PC-3 (cell line): ENCODE data around the gene STEAP4. TPM values are rescaled to one million over a fixed set of nuclear protein-coding genes. Genes with fewer than 3 reads are reported as not detected.

Source experiments
- ATAC-seq: fragments of 200-7000 bp; cut with Tn5 transposase; 2 replicates; pipeline ENCODE4 v1.9.1; 2020; ENCODE audit warnings: mild to moderate bottlenecking, moderate library complexity
- BruUV-seq: library from RNA; stranded (reverse); fragments of 400-500 nt; replicated peaks from 2 replicates; lab custom pipeline; 2021; lab: Mats Ljungman, UMichigan
- CTCF ChIA-PET: fragments of 300-600 bp; sonication (Branson Sonifier 250); formaldehyde crosslinking; loops from one replicate; lab custom pipeline; 2022; ENCODE audit warnings: antibody characterized with exemption; lab: Charles Lee
- POLR2A ChIA-PET: fragments of 300-600 bp; sonication (Branson Sonifier 250); formaldehyde crosslinking; loops from one replicate; lab custom pipeline; 2022; ENCODE audit warnings: antibody characterized with exemption; ENCODE audit not compliant: unreplicated experiment; lab: Charles Lee
- DNase-seq: peaks from one replicate; pipeline ENCODE4 v3.0.0-alpha.2; 2015
- H2AFZ ChIP-seq: fragments of 300-600 bp; sonication (generic); 2 replicates; pipeline ENCODE4 v1.6.0; 2016; ENCODE audit warnings: antibody characterized with exemption, low read length
- H3F3A ChIP-seq: fragments of 300-600 bp; sonication (generic); one replicate; pipeline ENCODE4 v1.6.0; 2017; ENCODE audit warnings: antibody characterized with exemption, low read length, control low read depth, mild to moderate bottlenecking; ENCODE audit not compliant: unreplicated experiment
- H3K27ac ChIP-seq: fragments of 300-600 bp; sonication (generic); 2 replicates; pipeline ENCODE4 v1.5.1; 2016; ENCODE audit warnings: mild to moderate bottlenecking, low read length
- H3K27me3 ChIP-seq: fragments of 300-600 bp; sonication (generic); 2 replicates; pipeline ENCODE4 v1.6.1; 2016; ENCODE audit warnings: low read length, mixed read lengths
- H3K36me3 ChIP-seq: fragments of 300-600 bp; sonication (generic); 2 replicates; pipeline ENCODE4 v1.6.1; 2016; ENCODE audit warnings: low read depth, mixed run types, low read length, mixed read lengths
- H3K4me1 ChIP-seq: fragments of 300-600 bp; sonication (generic); 2 replicates; pipeline ENCODE4 v1.5.1; 2016; ENCODE audit warnings: low read length; ENCODE audit not compliant: insufficient read depth
- H3K4me2 ChIP-seq: fragments of 300-600 bp; sonication (generic); 2 replicates; pipeline ENCODE4 v1.6.0; 2016; ENCODE audit warnings: low read length
- H3K4me3 ChIP-seq: fragments of 300-600 bp; sonication (generic); 2 replicates; pipeline ENCODE4 v1.5.1; 2016; ENCODE audit warnings: mild to moderate bottlenecking, low read length, mixed read lengths
- H3K79me2 ChIP-seq: fragments of 300-600 bp; sonication (generic); 2 replicates; pipeline ENCODE4 v1.6.1; 2017; ENCODE audit warnings: low read length, mixed read lengths
- H3K9ac ChIP-seq: fragments of 300-600 bp; sonication (generic); 2 replicates; pipeline ENCODE4 v1.6.0; 2016; ENCODE audit warnings: mild to moderate bottlenecking, low read length
- H3K9me2 ChIP-seq: fragments of 300-600 bp; sonication (generic); replicated peaks from 2 replicates; pipeline ENCODE4 v1.6.1; 2016; ENCODE audit warnings: mixed run types, low read length, mixed read lengths
- H3K9me3 ChIP-seq: fragments of 300-600 bp; sonication (generic); 2 replicates; pipeline ENCODE4 v1.6.1; 2016; ENCODE audit warnings: low read length, mixed read lengths
- H4K20me1 ChIP-seq: fragments of 300-600 bp; sonication (generic); 2 replicates; pipeline ENCODE4 v1.6.1; 2016; ENCODE audit warnings: low read length, mixed read lengths
- EZH2 ChIP-seq: fragments of 300-600 bp; sonication (generic); IDR thresholded peaks from one replicate; pipeline ENCODE4 v1.6.1; 2017; ENCODE audit warnings: antibody characterized with exemption, mild to moderate bottlenecking, low read length; ENCODE audit not compliant: unreplicated experiment
- EZH2phosphoT487 ChIP-seq: fragments of 300-600 bp; sonication (generic); IDR thresholded peaks from 2 replicates; pipeline ENCODE4 v1.6.1; 2018; ENCODE audit warnings: mild to moderate bottlenecking, antibody characterized with exemption, low read length, borderline replicate concordance
- intact Hi-C: fragments of 100-400 bp; cut with micrococcal nuclease; formaldehyde crosslinking; loops from 2 replicates; pipeline ENCODE4 v1.9.0; 2023
- total RNA-seq: library from RNA; depleted of rRNA; stranded (reverse); fragments of >200 nt; gene quantifications from 2 replicates; pipeline ENCODE4 v1.2.3, GENCODE V29; 2014
- TF ChIP-seq, protein P1 (sequence below): fragments of 300-600 bp; sonication (generic); conservative IDR thresholded peaks from 2 replicates; pipeline ENCODE4 v1.5.1; 2017; ENCODE audit warnings: antibody characterized with exemption, low read depth, mild to moderate bottlenecking, low read length

The STEAP4 gene
- total RNA-seq, 1 experiment from 2014 or later, result 1.7 TPM

DNA sequence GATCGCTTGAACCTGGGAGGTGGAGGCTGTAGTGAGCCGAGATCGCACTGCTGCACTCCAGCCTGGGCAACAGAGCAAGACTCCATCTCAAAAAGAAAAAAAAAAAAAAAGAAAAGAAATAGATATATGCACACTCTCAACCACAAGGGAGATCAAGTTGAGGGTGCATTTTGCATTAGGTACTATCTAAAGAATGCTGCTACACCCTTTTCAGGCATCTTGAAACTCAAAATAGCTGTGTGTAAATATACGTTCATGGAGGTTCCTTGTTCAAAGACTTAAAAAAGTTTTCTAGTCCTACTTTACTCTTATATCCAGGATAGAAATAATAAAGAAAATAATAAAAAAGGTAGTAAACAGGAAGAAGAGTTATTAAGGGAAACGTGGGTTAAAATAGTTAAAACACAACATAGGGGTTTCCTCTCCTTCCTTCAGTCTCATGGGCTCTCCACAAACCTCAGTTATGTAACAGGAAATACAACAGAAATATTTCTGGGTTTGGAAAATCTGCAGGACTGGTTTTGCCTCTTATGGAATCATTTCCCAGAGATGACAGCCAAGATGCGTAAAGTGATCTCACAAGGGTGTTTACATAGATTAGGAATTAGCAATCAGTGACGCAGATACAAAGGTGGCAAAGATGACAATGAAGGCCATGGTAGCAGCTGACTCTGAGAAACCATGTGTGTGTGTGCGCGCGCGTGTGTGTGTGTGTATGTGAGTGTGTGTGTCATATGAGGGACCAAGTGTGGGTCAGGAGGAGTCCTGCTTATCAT is 15.1 kb downstream of the STEAP4 start:
- intact Hi-C loops, result no loop called here
- H3K27me3 ChIP-seq, result no peaks in the 10 kb centered on the region
- POLR2A ChIA-PET, result no interaction called here
- peak; percentile 59 for ATAC-seq
- H3K9ac ChIP-seq, result peak overlapping the region; percentile 82
- BruUV-seq, result TSS peak; percentile 58
- no peak overlapping the region for H2AFZ ChIP-seq
- DNase-seq, result peak; percentile 86
- H3K36me3 ChIP-seq, result no peaks in the 10 kb centered on the region
- H3K4me3 ChIP-seq, result no peak overlapping the region
- H3K79me2 ChIP-seq, result no peaks in the 10 kb centered on the region
- no peak for TF ChIP-seq EZH2
- no peak for TF ChIP-seq EZH2phosphoT487
- TF ChIP-seq, protein P1, sequence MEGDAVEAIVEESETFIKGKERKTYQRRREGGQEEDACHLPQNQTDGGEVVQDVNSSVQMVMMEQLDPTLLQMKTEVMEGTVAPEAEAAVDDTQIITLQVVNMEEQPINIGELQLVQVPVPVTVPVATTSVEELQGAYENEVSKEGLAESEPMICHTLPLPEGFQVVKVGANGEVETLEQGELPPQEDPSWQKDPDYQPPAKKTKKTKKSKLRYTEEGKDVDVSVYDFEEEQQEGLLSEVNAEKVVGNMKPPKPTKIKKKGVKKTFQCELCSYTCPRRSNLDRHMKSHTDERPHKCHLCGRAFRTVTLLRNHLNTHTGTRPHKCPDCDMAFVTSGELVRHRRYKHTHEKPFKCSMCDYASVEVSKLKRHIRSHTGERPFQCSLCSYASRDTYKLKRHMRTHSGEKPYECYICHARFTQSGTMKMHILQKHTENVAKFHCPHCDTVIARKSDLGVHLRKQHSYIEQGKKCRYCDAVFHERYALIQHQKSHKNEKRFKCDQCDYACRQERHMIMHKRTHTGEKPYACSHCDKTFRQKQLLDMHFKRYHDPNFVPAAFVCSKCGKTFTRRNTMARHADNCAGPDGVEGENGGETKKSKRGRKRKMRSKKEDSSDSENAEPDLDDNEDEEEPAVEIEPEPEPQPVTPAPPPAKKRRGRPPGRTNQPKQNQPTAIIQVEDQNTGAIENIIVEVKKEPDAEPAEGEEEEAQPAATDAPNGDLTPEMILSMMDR, result no peak
- peak overlapping the region; percentile 41; the same call in 1 of the 2 replicates for H3K4me2 ChIP-seq
- H3K4me1 ChIP-seq, result peaks cover 40% of the 10 kb centered on the region
- CTCF ChIA-PET, result interaction anchor here (1.0 kb wide), 1 partner anchor 48 kb away, joined by 4 read pairs; no protein-coding TSS in a partner anchor
- H3K27ac ChIP-seq, result peak overlapping the region; percentile 94
- H3K9me2 ChIP-seq, result no peaks in the 10 kb centered on the region
- no peaks in the 10 kb centered on the region for H3K9me3 ChIP-seq
- H4K20me1 ChIP-seq, result no peaks in the 10 kb centered on the region
- H3F3A ChIP-seq, result no peaks in the 10 kb centered on the region

DNA sequence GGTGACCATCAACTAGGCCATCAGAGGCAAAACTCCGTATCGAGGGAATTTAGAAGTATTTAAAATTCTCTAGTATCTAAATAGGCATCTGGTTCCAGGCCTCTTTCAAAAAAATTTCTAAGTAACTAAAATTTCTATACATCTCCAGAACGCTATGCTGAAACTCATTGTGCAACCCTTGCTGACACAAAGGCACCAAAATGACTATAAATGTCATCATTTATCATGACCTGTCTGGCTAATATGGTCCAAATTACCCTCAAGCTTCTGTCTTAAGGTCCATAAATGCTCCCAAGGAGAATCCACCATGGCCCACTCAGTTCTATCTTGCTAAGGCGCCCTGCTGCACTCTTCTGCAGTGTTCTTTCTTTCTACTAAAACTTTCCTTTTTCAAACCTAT is 16.2 kb downstream of the STEAP4 start:
- BruUV-seq, result no TSS peak
- H4K20me1 ChIP-seq, result no peaks in the 10 kb centered on the region
- H3K4me1 ChIP-seq, result peaks cover 40% of the 10 kb centered on the region
- intact Hi-C loops, result no loop called here
- H3K9ac ChIP-seq, result peak overlapping the region; percentile 82
- no peak for DNase-seq
- no peaks in the 10 kb centered on the region for H3K27me3 ChIP-seq
- no peak overlapping the region for H2AFZ ChIP-seq
- no peaks in the 10 kb centered on the region for H3K36me3 ChIP-seq
- no peak for ATAC-seq
- H3K9me2 ChIP-seq, result no peaks in the 10 kb centered on the region
- peak overlapping the region; percentile 94 for H3K27ac ChIP-seq
- CTCF ChIA-PET, result no interaction called here
- no peaks in the 10 kb centered on the region for H3K79me2 ChIP-seq
- H3K9me3 ChIP-seq, result no peaks in the 10 kb centered on the region
- H3F3A ChIP-seq, result no peaks in the 10 kb centered on the region
- no peak overlapping the region for H3K4me3 ChIP-seq
- POLR2A ChIA-PET, result no interaction called here
- H3K4me2 ChIP-seq, result peak overlapping the region; percentile 55; the same call in 1 of the 2 replicates
- TF ChIP-seq EZH2, result no peak
- TF ChIP-seq, protein P1, result no peak
- TF ChIP-seq EZH2phosphoT487, result no peak

DNA sequence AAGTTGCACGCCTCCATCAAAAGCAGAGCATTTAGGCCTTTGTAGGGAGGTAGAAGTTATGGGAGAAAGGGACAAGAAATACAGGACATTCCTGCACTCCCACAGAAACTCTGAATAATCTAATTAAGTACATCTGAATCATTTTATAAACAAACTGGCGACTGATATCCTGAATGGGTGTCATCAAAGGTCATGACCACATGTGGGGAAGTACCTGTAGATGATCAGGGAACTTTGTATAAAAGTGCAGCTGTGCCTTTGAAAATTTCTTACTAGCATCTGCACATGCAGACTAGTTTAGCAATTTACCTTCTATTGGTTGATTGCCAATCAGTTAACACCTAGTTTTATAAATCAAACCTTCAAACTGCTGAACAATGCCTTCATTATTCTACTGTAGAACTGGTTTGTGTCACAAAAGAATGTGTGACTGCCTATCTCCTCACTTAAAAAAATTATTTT is 17.1 kb downstream of the STEAP4 start:
- intact Hi-C loops, result loop anchor here (1.0 kb wide), 2 partner anchors 8 to 68 kb away; no protein-coding TSS in a partner anchor
- ATAC-seq (peak; percentile 77), DNase-seq (peak; percentile 88)
- Histone ChIP-seq H3K79me2 (no peaks in the 10 kb centered on the region), H3K36me3 (no peaks in the 10 kb centered on the region), H3K27me3 (no peaks in the 10 kb centered on the region), H3K9ac (peak overlapping the region; percentile 82), H3K27ac (peak overlapping the region; percentile 94), H3K9me2 (no peaks in the 10 kb centered on the region), H2AFZ (no peak overlapping the region), H3F3A (no peaks in the 10 kb centered on the region), H3K4me3 (no peak overlapping the region; the same call in 1 of the 2 replicates), H4K20me1 (no peaks in the 10 kb centered on the region), H3K4me2 (peak overlapping the region; percentile 55), H3K9me3 (no peaks in the 10 kb centered on the region), H3K4me1 (peaks cover 40% of the 10 kb centered on the region)
- ChIA-PET POLR2A (no interaction called here), CTCF (interaction anchor here (0.7 kb wide), 1 partner anchor 30 kb away, joined by 3 read pairs; no protein-coding TSS in a partner anchor)
- TF ChIP-seq EZH2 (no peak), EZH2phosphoT487 (no peak)
- TF ChIP-seq, protein P1, result no peak
- no TSS peak for BruUV-seq
